ENCODE results near the gene SPATA25.

GRCh38 chr20:45918779-45919537 is 31.5 kb upstream of the SPATA25 start:
- TF ChIP-seq CTCF (IDR thresholded peaks at IDR 0.05; ENCODE audit: low read depth, low read length) (no peak), POLR2A (IDR thresholded peaks at IDR 0.05; ENCODE audit: extremely low read depth, insufficient read length) (no peak), MAX (IDR thresholded peaks at IDR 0.05; ENCODE audit: low read depth, low read length) (no peak)

Measured in NB4 (cell line).